Neural cell (in vitro differentiated cells): Measurements from ENCODE around the gene OTOG. TPM values are rescaled to one million over a fixed set of nuclear protein-coding genes. Genes with fewer than 3 reads are reported as not detected.

Experiments
- H2AFZ ChIP-seq: fragments of 200-600, 300-800 bp; sonication (generic), shearing (Covaris generic); 2 replicates; pipeline ENCODE4 v1.6.0; 2014; ENCODE audit warnings: low read depth, mild to moderate bottlenecking, antibody characterized with exemption, low read length, moderate library complexity
- H3F3A ChIP-seq: fragments of 200-600 bp; shearing (Covaris generic); 2 replicates; pipeline ENCODE4 v1.6.1; 2016; ENCODE audit warnings: mild to moderate bottlenecking, moderate library complexity, mixed read lengths, antibody characterized with exemption, low read length; ENCODE audit not compliant: insufficient read depth, poor library complexity, severe bottlenecking
- H3K27ac ChIP-seq: fragments of 200-600, 300-800 bp; sonication (generic), shearing (Covaris generic); 2 replicates; pipeline ENCODE4 v1.5.1; 2014; ENCODE audit warnings: mild to moderate bottlenecking, low read length, moderate library complexity
- H3K27me3 ChIP-seq: fragments of 300-800, 200-600 bp; sonication (generic), shearing (Covaris generic); 2 replicates; pipeline ENCODE4 v1.6.0; 2014; ENCODE audit warnings: mild to moderate bottlenecking, low read depth, low read length, moderate library complexity; ENCODE audit not compliant: insufficient read depth
- H3K36me3 ChIP-seq: fragments of 300-800, 200-600 bp; sonication (generic), shearing (Covaris generic); 2 replicates; pipeline ENCODE4 v1.5.1; 2014; ENCODE audit warnings: mild to moderate bottlenecking, antibody characterized with exemption, low read length, moderate library complexity; ENCODE audit not compliant: insufficient read depth
- H3K4me2 ChIP-seq: fragments of 300-800, 200-600 bp; sonication (generic), shearing (Covaris generic); 2 replicates; pipeline ENCODE4 v1.6.0; 2014; ENCODE audit warnings: mild to moderate bottlenecking, low read length
- H3K4me3 ChIP-seq: fragments of 300-800, 200-600 bp; sonication (generic), shearing (Covaris generic); 2 replicates; pipeline ENCODE4 v1.5.1; 2014; ENCODE audit warnings: mild to moderate bottlenecking, low read length, moderate library complexity
- H3K79me2 ChIP-seq: fragments of 200-600 bp; shearing (Covaris generic); replicated peaks from 2 replicates; pipeline ENCODE4 v1.6.0; 2014; ENCODE audit warnings: mild to moderate bottlenecking, low read length, moderate library complexity; ENCODE audit not compliant: insufficient read depth
- H3K9ac ChIP-seq: fragments of 300-800, 200-600 bp; sonication (generic), shearing (Covaris generic); 2 replicates; pipeline ENCODE4 v1.6.1; 2016; ENCODE audit warnings: mild to moderate bottlenecking, low read length, mixed read lengths
- H3K9me2 ChIP-seq: fragments of 200-600 bp; shearing (Covaris generic); 2 replicates; pipeline ENCODE4 v1.6.1; 2016; ENCODE audit warnings: mild to moderate bottlenecking, low read length, mixed read lengths; ENCODE audit not compliant: insufficient read depth
- H3K9me3 ChIP-seq: fragments of 200-600, 300-800 bp; sonication (generic), shearing (Covaris generic); 2 replicates; pipeline ENCODE4 v1.6.1; 2016; ENCODE audit warnings: mild to moderate bottlenecking, mixed run types, low read length, moderate library complexity, mixed read lengths
- H4K20me1 ChIP-seq: fragments of 200-600 bp; shearing (Covaris generic); 2 replicates; pipeline ENCODE4 v1.6.1; 2016; ENCODE audit warnings: mild to moderate bottlenecking, mixed run types; ENCODE audit not compliant: insufficient read depth
- EP300 ChIP-seq: fragments of 450-650 bp; conservative IDR thresholded peaks from 2 replicates; pipeline ENCODE4 v1.6.1; 2014; ENCODE audit warnings: antibody characterized with exemption, mild to moderate bottlenecking, moderate library complexity; ENCODE audit not compliant: poor library complexity, severe bottlenecking
- EZH2 ChIP-seq: fragments of 200-600, 300-800 bp; shearing (Covaris generic), sonication (generic); IDR thresholded peaks from 2 replicates; pipeline ENCODE4 v1.6.1; 2014; ENCODE audit warnings: antibody characterized with exemption, low read length, borderline replicate concordance, mild to moderate bottlenecking; ENCODE audit not compliant: insufficient read depth, poor library complexity, severe bottlenecking
- MXI1 ChIP-seq: fragments of 450-650 bp; conservative IDR thresholded peaks from 2 replicates; pipeline ENCODE4 v1.6.1; 2014; ENCODE audit warnings: antibody characterized with exemption, mild to moderate bottlenecking; ENCODE audit not compliant: poor library complexity, severe bottlenecking
- POLR2AphosphoS5 ChIP-seq: IDR thresholded peaks from 2 replicates; pipeline ENCODE4 v1.6.1; 2012
- RAD21 ChIP-seq: fragments of 450-650 bp; conservative IDR thresholded peaks from 2 replicates; pipeline ENCODE4 v1.6.1; 2014; ENCODE audit warnings: antibody characterized with exemption, mild to moderate bottlenecking, moderate library complexity
- SMC3 ChIP-seq: fragments of 450-650 bp; conservative IDR thresholded peaks from 2 replicates; pipeline ENCODE4 v1.6.1; 2014; ENCODE audit warnings: antibody characterized with exemption, mild to moderate bottlenecking, moderate library complexity; ENCODE audit not compliant: poor library complexity
- TAF1 ChIP-seq: IDR thresholded peaks from 2 replicates; pipeline ENCODE4 v1.6.1; 2012; ENCODE audit warnings: low read depth
- polyA plus RNA-seq: library from polyadenylated mRNA; depleted of rRNA; stranded (reverse); fragments of >200 nt; gene quantifications from 2 replicates; pipeline ENCODE4 v1.2.3, GENCODE V29; 2014
- TF ChIP-seq, protein P1 (sequence below): IDR thresholded peaks from 2 replicates; pipeline ENCODE4 v1.6.1; 2012; ENCODE audit warnings: borderline replicate concordance
- TF ChIP-seq, protein P2 (sequence below): fragments of 450-650 bp; IDR thresholded peaks from 2 replicates; pipeline ENCODE4 v1.5.1; 2014; ENCODE audit warnings: antibody characterized with exemption, mild to moderate bottlenecking, moderate library complexity; ENCODE audit not compliant: poor library complexity, severe bottlenecking

OTOG gene
- polyA plus RNA-seq, 1 donor from 2014 or later: not detected

DNA sequence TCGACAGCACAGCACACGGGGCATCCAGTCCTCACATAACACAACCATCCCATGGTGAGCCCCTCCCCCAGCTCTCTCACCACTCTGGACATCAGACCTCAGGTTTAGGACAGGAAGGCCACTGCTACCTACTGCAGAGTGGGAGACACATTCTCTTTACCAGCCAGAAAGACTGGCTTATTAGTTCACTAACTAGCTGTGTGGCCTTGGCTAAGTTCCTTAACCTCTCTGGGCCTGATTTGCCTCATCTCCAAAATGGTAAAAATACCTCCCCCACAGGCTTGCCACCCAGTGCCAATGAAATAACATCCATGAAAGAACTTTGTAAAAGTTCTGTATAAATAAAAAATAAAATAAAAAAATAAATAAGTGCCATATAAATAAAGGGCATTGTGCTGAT, 35.0 kb upstream of the OTOG start:
- Histone ChIP-seq H3K4me3 (no peak overlapping the region), H3K4me2 (no peak overlapping the region), H3K36me3 (no peaks in the 10 kb centered on the region), H3K9ac (no peak overlapping the region), H3K9me3 (no peaks in the 10 kb centered on the region), H3K9me2 (no peaks in the 10 kb centered on the region), H3K27ac (no peak overlapping the region), H3K27me3 (no peaks in the 10 kb centered on the region), H2AFZ (no peak overlapping the region), H3F3A (no peaks in the 10 kb centered on the region), H4K20me1 (no peaks in the 10 kb centered on the region), H3K79me2 (no peaks in the 10 kb centered on the region)
- TF ChIP-seq EP300 (no peak), POLR2AphosphoS5 (no peak), TAF1 (no peak)
- TF ChIP-seq, protein P1, sequence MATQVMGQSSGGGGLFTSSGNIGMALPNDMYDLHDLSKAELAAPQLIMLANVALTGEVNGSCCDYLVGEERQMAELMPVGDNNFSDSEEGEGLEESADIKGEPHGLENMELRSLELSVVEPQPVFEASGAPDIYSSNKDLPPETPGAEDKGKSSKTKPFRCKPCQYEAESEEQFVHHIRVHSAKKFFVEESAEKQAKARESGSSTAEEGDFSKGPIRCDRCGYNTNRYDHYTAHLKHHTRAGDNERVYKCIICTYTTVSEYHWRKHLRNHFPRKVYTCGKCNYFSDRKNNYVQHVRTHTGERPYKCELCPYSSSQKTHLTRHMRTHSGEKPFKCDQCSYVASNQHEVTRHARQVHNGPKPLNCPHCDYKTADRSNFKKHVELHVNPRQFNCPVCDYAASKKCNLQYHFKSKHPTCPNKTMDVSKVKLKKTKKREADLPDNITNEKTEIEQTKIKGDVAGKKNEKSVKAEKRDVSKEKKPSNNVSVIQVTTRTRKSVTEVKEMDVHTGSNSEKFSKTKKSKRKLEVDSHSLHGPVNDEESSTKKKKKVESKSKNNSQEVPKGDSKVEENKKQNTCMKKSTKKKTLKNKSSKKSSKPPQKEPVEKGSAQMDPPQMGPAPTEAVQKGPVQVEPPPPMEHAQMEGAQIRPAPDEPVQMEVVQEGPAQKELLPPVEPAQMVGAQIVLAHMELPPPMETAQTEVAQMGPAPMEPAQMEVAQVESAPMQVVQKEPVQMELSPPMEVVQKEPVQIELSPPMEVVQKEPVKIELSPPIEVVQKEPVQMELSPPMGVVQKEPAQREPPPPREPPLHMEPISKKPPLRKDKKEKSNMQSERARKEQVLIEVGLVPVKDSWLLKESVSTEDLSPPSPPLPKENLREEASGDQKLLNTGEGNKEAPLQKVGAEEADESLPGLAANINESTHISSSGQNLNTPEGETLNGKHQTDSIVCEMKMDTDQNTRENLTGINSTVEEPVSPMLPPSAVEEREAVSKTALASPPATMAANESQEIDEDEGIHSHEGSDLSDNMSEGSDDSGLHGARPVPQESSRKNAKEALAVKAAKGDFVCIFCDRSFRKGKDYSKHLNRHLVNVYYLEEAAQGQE: no peak

GRCh38 chr11:17513853-17514252, 33.2 kb upstream of the OTOG start:
- Histone ChIP-seq H3K9me2 (no peaks in the 10 kb centered on the region), H2AFZ (no peak overlapping the region), H3F3A (no peaks in the 10 kb centered on the region), H3K79me2 (no peaks in the 10 kb centered on the region), H3K36me3 (no peaks in the 10 kb centered on the region), H3K4me3 (no peak overlapping the region), H4K20me1 (no peaks in the 10 kb centered on the region), H3K9me3 (no peaks in the 10 kb centered on the region), H3K9ac (no peak overlapping the region), H3K4me2 (no peak overlapping the region), H3K27ac (no peak overlapping the region), H3K27me3 (no peaks in the 10 kb centered on the region)
- TF ChIP-seq RAD21: no peak
- TF ChIP-seq EP300: no peak
- TF ChIP-seq EZH2: no peak
- TF ChIP-seq POLR2AphosphoS5: no peak
- TF ChIP-seq, protein P1: no peak
- TF ChIP-seq SMC3: no peak
- TF ChIP-seq, protein P2, sequence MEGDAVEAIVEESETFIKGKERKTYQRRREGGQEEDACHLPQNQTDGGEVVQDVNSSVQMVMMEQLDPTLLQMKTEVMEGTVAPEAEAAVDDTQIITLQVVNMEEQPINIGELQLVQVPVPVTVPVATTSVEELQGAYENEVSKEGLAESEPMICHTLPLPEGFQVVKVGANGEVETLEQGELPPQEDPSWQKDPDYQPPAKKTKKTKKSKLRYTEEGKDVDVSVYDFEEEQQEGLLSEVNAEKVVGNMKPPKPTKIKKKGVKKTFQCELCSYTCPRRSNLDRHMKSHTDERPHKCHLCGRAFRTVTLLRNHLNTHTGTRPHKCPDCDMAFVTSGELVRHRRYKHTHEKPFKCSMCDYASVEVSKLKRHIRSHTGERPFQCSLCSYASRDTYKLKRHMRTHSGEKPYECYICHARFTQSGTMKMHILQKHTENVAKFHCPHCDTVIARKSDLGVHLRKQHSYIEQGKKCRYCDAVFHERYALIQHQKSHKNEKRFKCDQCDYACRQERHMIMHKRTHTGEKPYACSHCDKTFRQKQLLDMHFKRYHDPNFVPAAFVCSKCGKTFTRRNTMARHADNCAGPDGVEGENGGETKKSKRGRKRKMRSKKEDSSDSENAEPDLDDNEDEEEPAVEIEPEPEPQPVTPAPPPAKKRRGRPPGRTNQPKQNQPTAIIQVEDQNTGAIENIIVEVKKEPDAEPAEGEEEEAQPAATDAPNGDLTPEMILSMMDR: no peak
- no peak for TF ChIP-seq MXI1
- TF ChIP-seq TAF1: no peak
